ENCODE measurements around the gene STK11IP. TPM values are rescaled to one million over a fixed set of nuclear protein-coding genes. Genes with fewer than 3 reads are reported as not detected.
A peak's percentile ranks its signal among the peaks of the same experiment; 100 is the strongest.

STK11IP gene
- total and polyA plus RNA-seq, 2 of the 13 experiments (the other 11 are each of a cell fraction or from before 2014, with no cell fraction given) = 12.8 to 24.0 TPM

- TF ChIP-seq DZIP1 (CRISPR knock-in tag; IDR thresholded peaks at IDR 0.05) (no peak), KDM5B (CRISPR knock-in tag; IDR thresholded peaks at IDR 0.05; ENCODE audit: borderline replicate concordance) (peak; percentile 97; the same call in 1 of the 2 replicates), ZFAT (CRISPR knock-in tag; conservative IDR thresholded peaks at IDR 0.05) (no peak), GATAD2A (CRISPR knock-in tag; IDR thresholded peaks at IDR 0.05) (peak; percentile 97), ZNF589 (CRISPR knock-in tag; conservative IDR thresholded peaks at IDR 0.05) (peak; percentile 98), ZNF234 (CRISPR knock-in tag; conservative IDR thresholded peaks at IDR 0.05) (no peak), SAFB2 (CRISPR knock-in tag; IDR thresholded peaks at IDR 0.05; ENCODE audit: borderline replicate concordance, low read depth) (peak; percentile 88; the same call in 1 of the 2 replicates), ZNF513 (CRISPR knock-in tag; conservative IDR thresholded peaks at IDR 0.05) (no peak), PCBP1 (IDR thresholded peaks at IDR 0.05; ENCODE audit: borderline replicate concordance, low read depth, low read length) (no peak), ZNF235 (CRISPR knock-in tag; IDR thresholded peaks at IDR 0.05; ENCODE audit: borderline replicate concordance) (peak; percentile 91; the same call in 1 of the 2 replicates), KAT8 (CRISPR knock-in tag; IDR thresholded peaks at IDR 0.05) (peak; percentile 87), ZXDC (CRISPR knock-in tag; IDR thresholded peaks at IDR 0.05) (no peak), YEATS4 (CRISPR knock-in tag; IDR thresholded peaks at IDR 0.05; ENCODE audit: borderline replicate concordance) (peak; percentile 61; the same call in 1 of the 2 replicates), ATF3 (CRISPR knock-in tag; IDR thresholded peaks at IDR 0.05) (0 out of 2 replicates have a peak, but pooled peaks have one; percentile 9), PRDM4 (CRISPR knock-in tag; IDR thresholded peaks at IDR 0.05; ENCODE audit: borderline replicate concordance) (no peak), ISL2 (CRISPR knock-in tag; IDR thresholded peaks at IDR 0.05) (peak; percentile 91), SKI (IDR thresholded peaks at IDR 0.05; ENCODE audit: partially characterized antibody) (peak; percentile 78)
Observed at GRCh38 chr2:219576505-219577388, 20.9 kb upstream of the STK11IP start (continued).

Data from HepG2 (cell line).